ENCODE measurements around the gene VOPP1. TPM values are rescaled to one million over a fixed set of nuclear protein-coding genes. Genes with fewer than 3 reads are reported as not detected.

Gene VOPP1
- total and polyA plus RNA-seq, 3 experiments from 2014 or later: 34.8 to 67.3 (median 65.6) TPM

DNA sequence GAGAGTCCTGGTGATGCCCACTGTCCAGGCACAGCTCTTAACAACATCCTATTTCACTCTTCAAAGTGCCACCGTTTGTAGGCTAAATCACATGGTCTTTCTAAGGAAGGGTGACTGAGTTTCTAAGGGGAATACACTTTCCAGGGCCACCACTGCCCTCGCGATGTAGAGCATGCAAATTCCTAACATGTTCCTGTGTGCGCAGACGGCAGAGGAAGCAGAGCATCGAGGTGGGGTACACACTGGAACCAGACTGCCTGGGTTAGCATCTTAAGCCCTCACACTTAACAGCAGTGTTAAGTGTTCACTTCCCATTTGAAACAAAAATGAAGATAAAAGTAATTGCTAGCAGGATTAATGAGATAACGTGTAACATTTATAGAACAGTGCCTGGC, 3.0 kb downstream of the VOPP1 start:
- ChIA-PET CTCF (interaction anchor here (1.7 kb wide), 1 partner anchor 24 kb away, joined by 3 read pairs; no protein-coding TSS in a partner anchor), POLR2A (interaction anchor here (1.3 kb wide), 1 partner anchor 35 kb away, joined by 4 read pairs; no protein-coding TSS in a partner anchor)
- H3K9me3 Mint-ChIP-seq: no peaks in the 10 kb centered on the region
- peak overlapping the region; percentile 85 to 98 (median 96) for H3K4me3 Mint-ChIP-seq
- no peaks in the 10 kb centered on the region for H3K9me3 ChIP-seq (ENCODE audit: low read length)
- H3K4me3 ChIP-seq (ENCODE audit: low read length): peak overlapping the region; percentile 9
- no peak for DNase-seq
- H3K27me3 ChIP-seq (ENCODE audit: insufficient read depth, low read length, poor library complexity, severe bottlenecking): no peaks in the 10 kb centered on the region
- peaks cover 73% of the 10 kb centered on the region for H3K4me1 ChIP-seq (ENCODE audit: insufficient read depth, low read length)
- H3K27ac Mint-ChIP-seq: peak overlapping the region; percentile 81 to 98 (median 96)
- peaks cover 0 to 1% of the 10 kb centered on the region in 2 donors for H3K27me3 Mint-ChIP-seq
- H3K36me3 Mint-ChIP-seq: peaks cover 0 to 17% (median 5%) of the 10 kb centered on the region in 3 donors
- no peaks in the 10 kb centered on the region for H3K36me3 ChIP-seq (ENCODE audit: insufficient read depth, low read length)
- peak overlapping the region; percentile 13 for H3K27ac ChIP-seq (ENCODE audit: low read depth, low read length)
- H3K4me1 Mint-ChIP-seq: peaks cover 78 to 85% (median 82%) of the 10 kb centered on the region in 3 donors

DNA sequence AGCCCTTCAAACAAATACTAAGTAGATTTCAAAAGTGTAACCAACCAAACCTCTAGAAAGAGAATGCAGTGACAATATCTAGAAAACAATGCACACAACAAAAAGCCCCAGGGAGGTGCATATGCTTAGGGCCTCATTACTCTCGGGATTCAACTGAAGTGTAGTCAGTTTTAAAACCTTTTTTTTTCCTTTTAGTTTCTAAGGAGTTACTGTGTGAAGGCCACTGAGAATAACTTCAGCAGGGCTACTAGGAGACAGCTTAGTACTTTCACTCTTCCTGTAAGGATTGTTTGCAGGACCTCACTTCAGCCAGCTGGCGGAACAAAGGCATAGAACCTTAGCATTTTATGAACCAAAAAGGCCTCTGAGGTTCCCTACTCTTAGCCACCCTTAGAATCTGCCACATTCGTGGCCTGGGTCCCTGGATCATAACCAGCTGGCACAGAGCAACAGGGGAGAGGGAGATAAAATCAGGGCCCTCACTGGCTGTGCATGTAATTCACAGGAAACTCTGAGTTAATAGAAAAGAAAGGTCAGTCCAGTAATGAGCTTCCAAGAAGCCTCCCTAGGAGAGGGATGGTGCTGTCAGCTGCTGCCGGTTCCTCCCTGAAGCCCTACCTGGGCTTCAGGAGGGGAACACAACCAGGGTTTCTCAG, 3.6 kb downstream of the VOPP1 start:
- H3K27me3 Mint-ChIP-seq: peaks cover 0 to 1% of the 10 kb centered on the region in 2 donors
- Histone ChIP-seq H3K27me3 (ENCODE audit: insufficient read depth, low read length, poor library complexity, severe bottlenecking) (no peaks in the 10 kb centered on the region), H3K27ac (ENCODE audit: low read depth, low read length) (peak overlapping the region; percentile 13), H3K36me3 (ENCODE audit: insufficient read depth, low read length) (no peaks in the 10 kb centered on the region), H3K4me1 (ENCODE audit: insufficient read depth, low read length) (peaks cover 73% of the 10 kb centered on the region), H3K9me3 (ENCODE audit: low read length) (no peaks in the 10 kb centered on the region), H3K4me3 (ENCODE audit: low read length) (peak overlapping the region; percentile 9)
- no peak for DNase-seq
- peak overlapping the region; percentile 5 to 98 (median 96) for H3K4me3 Mint-ChIP-seq
- peaks cover 0 to 17% (median 5%) of the 10 kb centered on the region in 3 donors for H3K36me3 Mint-ChIP-seq
- peaks cover 77 to 85% (median 82%) of the 10 kb centered on the region in 3 donors for H3K4me1 Mint-ChIP-seq
- POLR2A ChIA-PET: interaction anchor here (1.3 kb wide), 1 partner anchor 35 kb away, joined by 4 read pairs; no protein-coding TSS in a partner anchor
- H3K9me3 Mint-ChIP-seq: no peaks in the 10 kb centered on the region
- CTCF ChIA-PET: interaction anchor here (1.7 kb wide), 1 partner anchor 24 kb away, joined by 3 read pairs; no protein-coding TSS in a partner anchor
- H3K27ac Mint-ChIP-seq: peak overlapping the region; percentile 81 to 98 (median 96)

DNA sequence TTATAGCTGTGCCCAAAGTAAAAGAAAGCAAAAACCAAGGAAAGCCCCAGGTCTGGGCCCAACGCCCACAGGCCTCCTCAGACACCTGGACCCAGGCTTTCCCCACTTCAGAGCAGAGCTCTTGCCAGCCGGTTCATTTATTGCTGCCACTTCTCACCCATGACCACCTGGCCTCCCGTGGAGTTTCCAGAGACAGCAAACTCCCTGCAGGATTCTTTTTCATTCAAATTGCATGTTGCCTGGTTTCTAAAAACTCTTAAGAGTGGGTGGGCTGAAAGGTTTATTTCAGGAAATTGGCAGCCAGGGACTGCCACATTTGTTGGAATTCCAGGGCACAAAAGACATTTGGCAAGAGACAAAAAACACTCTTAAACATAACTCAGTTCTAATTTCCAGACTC, 4.7 kb downstream of the VOPP1 start:
- Mint-ChIP-seq H3K36me3 (peaks cover 0 to 15% (median 5%) of the 10 kb centered on the region in 3 donors), H3K27ac (peak overlapping the region; percentile 23 to 96 (median 82)), H3K4me3 (peak overlapping the region in 5 of 7 donors; percentile 7 to 60 (median 33)), H3K9me3 (no peaks in the 10 kb centered on the region), H3K27me3 (peaks cover 0 to 1% of the 10 kb centered on the region in 2 donors), H3K4me1 (peaks cover 72 to 83% (median 79%) of the 10 kb centered on the region in 3 donors)
- H3K27me3 ChIP-seq (ENCODE audit: insufficient read depth, low read length, poor library complexity, severe bottlenecking): no peaks in the 10 kb centered on the region
- CTCF ChIA-PET: interaction anchor here (1.1 kb wide), 1 partner anchor 43 kb away, joined by 3 read pairs; no protein-coding TSS in a partner anchor
- POLR2A ChIA-PET: no interaction called here
- no peak overlapping the region for H3K27ac ChIP-seq (ENCODE audit: low read depth, low read length)
- peaks cover 68% of the 10 kb centered on the region for H3K4me1 ChIP-seq (ENCODE audit: insufficient read depth, low read length)
- no peaks in the 10 kb centered on the region for H3K9me3 ChIP-seq (ENCODE audit: low read length)
- no peaks in the 10 kb centered on the region for H3K36me3 ChIP-seq (ENCODE audit: insufficient read depth, low read length)
- DNase-seq: no peak
- no peak overlapping the region for H3K4me3 ChIP-seq (ENCODE audit: low read length)

DNA sequence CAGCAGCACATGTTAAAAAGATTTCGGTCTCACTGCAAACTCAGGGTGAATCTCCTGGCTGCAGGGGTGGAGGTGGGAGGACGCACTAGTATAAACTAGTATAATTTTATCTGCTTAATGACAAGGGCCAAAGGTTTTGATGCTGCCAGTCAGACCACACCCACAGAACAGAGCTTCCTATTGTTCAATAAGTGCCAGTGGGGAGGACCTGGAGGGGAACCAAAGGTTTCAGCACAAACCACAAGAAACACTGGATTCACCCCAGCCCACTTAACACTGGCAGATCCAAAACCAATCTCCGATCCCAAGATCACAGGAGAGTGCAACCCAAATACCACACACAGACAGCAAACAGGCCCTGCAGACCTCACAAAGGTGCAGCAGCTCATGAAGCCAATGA, 6.6 kb downstream of the VOPP1 start:
- peaks cover 0 to 1% of the 10 kb centered on the region in 2 donors for H3K27me3 Mint-ChIP-seq
- Histone ChIP-seq H3K36me3 (ENCODE audit: insufficient read depth, low read length) (no peaks in the 10 kb centered on the region), H3K4me1 (ENCODE audit: insufficient read depth, low read length) (peaks cover 80% of the 10 kb centered on the region), H3K27ac (ENCODE audit: low read depth, low read length) (no peak overlapping the region), H3K27me3 (ENCODE audit: insufficient read depth, low read length, poor library complexity, severe bottlenecking) (no peaks in the 10 kb centered on the region), H3K4me3 (ENCODE audit: low read length) (no peak overlapping the region), H3K9me3 (ENCODE audit: low read length) (no peaks in the 10 kb centered on the region)
- peaks cover 84 to 94% (median 93%) of the 10 kb centered on the region in 3 donors for H3K4me1 Mint-ChIP-seq
- DNase-seq: no peak
- H3K36me3 Mint-ChIP-seq: peaks cover 0 to 16% (median 6%) of the 10 kb centered on the region in 3 donors
- peak overlapping the region; percentile 0 to 88 (median 60) for H3K27ac Mint-ChIP-seq
- ChIA-PET POLR2A (no interaction called here), CTCF (interaction anchor here (0.9 to 1.5 kb wide), 2 partner anchors 21 to 32 kb away, joined by 3 to 4 read pairs; no protein-coding TSS in a partner anchor)
- no peaks in the 10 kb centered on the region for H3K9me3 Mint-ChIP-seq
- H3K4me3 Mint-ChIP-seq: peak overlapping the region in 5 of 7 donors; percentile 39 to 59 (median 47)

DNA sequence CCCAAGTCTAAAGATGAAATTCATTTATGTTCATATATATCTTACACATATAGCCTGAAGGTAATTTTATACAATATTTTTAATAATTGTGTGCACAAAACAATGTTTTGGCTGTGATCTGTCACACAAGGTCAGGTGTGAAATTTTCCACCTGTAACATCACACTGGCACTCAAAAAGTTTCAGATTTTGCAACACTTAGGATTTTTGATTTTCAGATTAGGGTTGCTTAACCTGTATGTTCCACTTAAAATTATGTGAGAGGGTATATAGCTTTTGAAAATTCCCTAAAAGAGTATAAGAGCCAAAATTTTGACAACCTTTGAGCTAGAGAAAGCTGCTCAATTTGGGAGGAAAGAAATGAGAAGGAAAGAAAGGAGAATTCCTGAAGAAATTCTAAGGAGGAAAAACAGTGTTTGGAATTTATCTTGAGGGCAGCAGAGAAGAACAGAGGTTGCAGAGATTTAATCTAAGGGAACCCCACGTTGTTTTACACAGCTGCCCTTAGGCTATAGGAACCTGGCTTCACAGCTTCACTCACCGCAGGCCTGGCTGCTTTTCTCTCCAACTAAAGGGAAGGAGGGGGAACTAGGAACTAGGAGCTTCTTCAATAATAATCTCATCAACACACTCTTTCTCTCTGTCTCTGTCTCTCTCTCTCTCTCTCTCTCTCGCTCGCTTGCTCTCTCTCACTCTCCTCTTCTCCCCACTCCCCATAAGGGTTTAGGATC, 8.5 kb downstream of the VOPP1 start:
- H3K4me1 ChIP-seq (ENCODE audit: insufficient read depth, low read length): peaks cover 79% of the 10 kb centered on the region
- H3K27ac ChIP-seq (ENCODE audit: low read depth, low read length): no peak overlapping the region
- no peaks in the 10 kb centered on the region for H3K9me3 ChIP-seq (ENCODE audit: low read length)
- ChIA-PET POLR2A (no interaction called here), CTCF (no interaction called here)
- Mint-ChIP-seq H3K36me3 (peaks cover 0 to 21% (median 6%) of the 10 kb centered on the region in 3 donors), H3K27me3 (no peaks in the 10 kb centered on the region), H3K9me3 (no peaks in the 10 kb centered on the region), H3K27ac (peak overlapping the region in 7 of 8 donors; percentile 9 to 76 (median 54)), H3K4me1 (peaks cover 82 to 95% (median 95%) of the 10 kb centered on the region in 3 donors), H3K4me3 (peak overlapping the region in 2 of 7 donors; percentile 8 to 18)
- H3K27me3 ChIP-seq (ENCODE audit: insufficient read depth, low read length, poor library complexity, severe bottlenecking): no peaks in the 10 kb centered on the region
- no peak for DNase-seq
- no peaks in the 10 kb centered on the region for H3K36me3 ChIP-seq (ENCODE audit: insufficient read depth, low read length)
- H3K4me3 ChIP-seq (ENCODE audit: low read length): no peak overlapping the region

- peaks cover 84 to 95% (median 95%) of the 10 kb centered on the region in 3 donors for H3K4me1 Mint-ChIP-seq
- no peak overlapping the region for H3K27ac ChIP-seq (ENCODE audit: low read depth, low read length)
- H3K9me3 ChIP-seq (ENCODE audit: low read length): no peaks in the 10 kb centered on the region
- H3K4me3 Mint-ChIP-seq: peak overlapping the region in 1 of 7 donors; percentile 18
- peak overlapping the region in 3 of 8 donors; percentile 25 to 69 (median 51) for H3K27ac Mint-ChIP-seq
- H3K36me3 Mint-ChIP-seq: peaks cover 0 to 16% (median 5%) of the 10 kb centered on the region in 3 donors
- no peak for DNase-seq
- POLR2A ChIA-PET: no interaction called here
- H3K36me3 ChIP-seq (ENCODE audit: insufficient read depth, low read length): no peaks in the 10 kb centered on the region
- peaks cover 81% of the 10 kb centered on the region for H3K4me1 ChIP-seq (ENCODE audit: insufficient read depth, low read length)
- no peak overlapping the region for H3K4me3 ChIP-seq (ENCODE audit: low read length)
- H3K27me3 ChIP-seq (ENCODE audit: insufficient read depth, low read length, poor library complexity, severe bottlenecking): no peaks in the 10 kb centered on the region
- no peaks in the 10 kb centered on the region for H3K9me3 Mint-ChIP-seq
- CTCF ChIA-PET: no interaction called here
- H3K27me3 Mint-ChIP-seq: peaks cover 0 to 2% of the 10 kb centered on the region in 2 donors
Observed at GRCh38 chr7:55561690-55562089, 10.6 kb downstream of the VOPP1 start.

- Histone ChIP-seq H3K4me3 (ENCODE audit: low read length) (no peak overlapping the region), H3K27me3 (ENCODE audit: insufficient read depth, low read length, poor library complexity, severe bottlenecking) (no peaks in the 10 kb centered on the region), H3K4me1 (ENCODE audit: insufficient read depth, low read length) (peaks cover 81% of the 10 kb centered on the region), H3K36me3 (ENCODE audit: insufficient read depth, low read length) (peaks cover 7% of the 10 kb centered on the region), H3K27ac (ENCODE audit: low read depth, low read length) (no peak overlapping the region), H3K9me3 (ENCODE audit: low read length) (no peaks in the 10 kb centered on the region)
- Mint-ChIP-seq H3K4me3 (peak overlapping the region in 5 of 7 donors; percentile 20 to 63 (median 30)), H3K27ac (peak overlapping the region in 7 of 8 donors; percentile 46 to 66 (median 58)), H3K4me1 (peaks cover 83 to 96% (median 96%) of the 10 kb centered on the region in 3 donors), H3K9me3 (no peaks in the 10 kb centered on the region), H3K27me3 (peaks cover 0 to 2% of the 10 kb centered on the region in 2 donors), H3K36me3 (peaks cover 0 to 37% (median 4%) of the 10 kb centered on the region in 3 donors)
- ChIA-PET POLR2A (interaction anchor here (0.6 kb wide), 1 partner anchor 26 kb away, joined by 3 read pairs; no protein-coding TSS in a partner anchor), CTCF (interaction anchor here (1.0 kb wide), 1 partner anchor 34 kb away, joined by 3 read pairs; no protein-coding TSS in a partner anchor)
- DNase-seq: no peak
Observed at GRCh38 chr7:55558962-55559920, 13.1 kb downstream of the VOPP1 start.
